GM13977 (cell line): ENCODE data around the gene POU5F2.

Source experiments
- DNase-seq: peaks from one replicate; pipeline ENCODE4 v3.0.0; 2012; ENCODE audit warnings: low spot score
- in situ Hi-C: fragments of 300-500 bp; cut with MboI; formaldehyde crosslinking; loops from one replicate; pipeline ENCODE4 v1.12.0; 2022; ENCODE audit warnings: low sequenced_read_pairs, low pct_unique_long_range_greater_than_20kb, mixed read lengths, inconsistent platforms; ENCODE audit not compliant: unreplicated experiment
- TF ChIP-seq, protein P1 (sequence below): IDR thresholded peaks from 2 replicates; pipeline ENCODE4 v1.5.1; 2012; ENCODE audit warnings: mild to moderate bottlenecking, control low read depth; ENCODE audit not compliant: insufficient read depth; ENCODE audit errors: extremely low read depth, missing control alignments

Gene POU5F2, protein sequence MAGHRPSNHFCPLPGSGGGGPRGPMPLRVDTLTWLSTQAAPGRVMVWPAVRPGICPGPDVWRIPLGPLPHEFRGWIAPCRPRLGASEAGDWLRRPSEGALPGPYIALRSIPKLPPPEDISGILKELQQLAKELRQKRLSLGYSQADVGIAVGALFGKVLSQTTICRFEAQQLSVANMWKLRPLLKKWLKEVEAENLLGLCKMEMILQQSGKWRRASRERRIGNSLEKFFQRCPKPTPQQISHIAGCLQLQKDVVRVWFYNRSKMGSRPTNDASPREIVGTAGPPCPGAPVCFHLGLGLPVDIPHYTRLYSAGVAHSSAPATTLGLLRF

DNA sequence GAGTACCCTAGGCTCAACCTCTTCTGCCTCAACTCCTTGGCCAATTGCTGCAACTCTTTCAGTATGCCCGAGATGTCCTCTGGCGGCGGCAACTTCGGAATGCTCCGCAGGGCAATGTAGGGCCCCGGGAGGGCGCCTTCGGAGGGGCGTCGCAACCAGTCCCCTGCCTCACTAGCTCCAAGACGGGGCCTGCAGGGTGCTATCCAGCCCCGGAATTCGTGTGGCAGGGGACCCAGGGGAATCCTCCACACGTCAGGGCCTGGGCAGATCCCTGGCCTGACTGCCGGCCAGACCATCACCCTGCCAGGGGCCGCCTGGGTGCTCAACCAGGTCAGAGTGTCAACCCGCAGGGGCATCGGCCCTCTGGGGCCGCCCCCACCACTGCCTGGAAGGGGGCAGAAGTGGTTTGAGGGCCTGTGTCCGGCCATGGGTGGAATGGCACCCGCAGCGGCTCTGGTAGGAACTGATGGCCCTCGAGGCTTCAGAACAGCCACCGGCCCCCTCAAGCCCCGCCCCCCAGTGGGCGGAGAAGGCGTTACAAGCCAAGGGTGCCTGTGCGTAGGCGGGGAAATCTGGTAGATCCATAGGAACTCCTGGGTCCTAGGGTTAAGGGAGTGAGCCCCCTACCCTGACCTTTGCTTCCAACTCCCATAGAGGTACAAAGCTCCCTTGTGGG is at the start of gene POU5F2:
Gene POU5F2 (minus strand): TSS at position 465 of the 676 bp plus-strand sequence. CDS start 37 bp downstream, at position 428.
- in situ Hi-C loops, result no loop called here
- TF ChIP-seq, protein P1, sequence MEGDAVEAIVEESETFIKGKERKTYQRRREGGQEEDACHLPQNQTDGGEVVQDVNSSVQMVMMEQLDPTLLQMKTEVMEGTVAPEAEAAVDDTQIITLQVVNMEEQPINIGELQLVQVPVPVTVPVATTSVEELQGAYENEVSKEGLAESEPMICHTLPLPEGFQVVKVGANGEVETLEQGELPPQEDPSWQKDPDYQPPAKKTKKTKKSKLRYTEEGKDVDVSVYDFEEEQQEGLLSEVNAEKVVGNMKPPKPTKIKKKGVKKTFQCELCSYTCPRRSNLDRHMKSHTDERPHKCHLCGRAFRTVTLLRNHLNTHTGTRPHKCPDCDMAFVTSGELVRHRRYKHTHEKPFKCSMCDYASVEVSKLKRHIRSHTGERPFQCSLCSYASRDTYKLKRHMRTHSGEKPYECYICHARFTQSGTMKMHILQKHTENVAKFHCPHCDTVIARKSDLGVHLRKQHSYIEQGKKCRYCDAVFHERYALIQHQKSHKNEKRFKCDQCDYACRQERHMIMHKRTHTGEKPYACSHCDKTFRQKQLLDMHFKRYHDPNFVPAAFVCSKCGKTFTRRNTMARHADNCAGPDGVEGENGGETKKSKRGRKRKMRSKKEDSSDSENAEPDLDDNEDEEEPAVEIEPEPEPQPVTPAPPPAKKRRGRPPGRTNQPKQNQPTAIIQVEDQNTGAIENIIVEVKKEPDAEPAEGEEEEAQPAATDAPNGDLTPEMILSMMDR, result no peak
- no peak for DNase-seq

DNA sequence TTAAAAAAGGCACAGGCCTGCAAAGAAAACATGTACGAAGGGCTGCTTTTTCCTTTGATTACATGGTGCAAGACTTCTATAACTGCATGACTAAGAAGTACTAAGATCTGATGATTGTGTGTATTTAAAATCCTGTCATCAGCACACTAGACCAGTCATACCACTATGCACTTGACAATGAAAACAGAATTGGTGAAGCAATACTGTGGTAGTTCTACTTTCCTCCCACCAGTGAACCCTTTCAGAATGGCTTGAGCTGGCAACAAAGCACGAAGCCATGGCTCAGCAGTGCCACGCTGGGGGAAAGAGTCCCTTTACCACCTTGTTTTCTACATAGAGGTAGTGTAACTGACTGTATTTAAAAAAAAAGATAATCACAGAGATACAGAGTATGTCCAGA is 49.0 kb upstream of the POU5F2 start:
- no peak for DNase-seq
- in situ Hi-C loops, result loop anchor here (25.0 kb wide), 1 partner anchor 178 kb away; no protein-coding TSS in a partner anchor
- TF ChIP-seq, protein P1, result no peak

DNA sequence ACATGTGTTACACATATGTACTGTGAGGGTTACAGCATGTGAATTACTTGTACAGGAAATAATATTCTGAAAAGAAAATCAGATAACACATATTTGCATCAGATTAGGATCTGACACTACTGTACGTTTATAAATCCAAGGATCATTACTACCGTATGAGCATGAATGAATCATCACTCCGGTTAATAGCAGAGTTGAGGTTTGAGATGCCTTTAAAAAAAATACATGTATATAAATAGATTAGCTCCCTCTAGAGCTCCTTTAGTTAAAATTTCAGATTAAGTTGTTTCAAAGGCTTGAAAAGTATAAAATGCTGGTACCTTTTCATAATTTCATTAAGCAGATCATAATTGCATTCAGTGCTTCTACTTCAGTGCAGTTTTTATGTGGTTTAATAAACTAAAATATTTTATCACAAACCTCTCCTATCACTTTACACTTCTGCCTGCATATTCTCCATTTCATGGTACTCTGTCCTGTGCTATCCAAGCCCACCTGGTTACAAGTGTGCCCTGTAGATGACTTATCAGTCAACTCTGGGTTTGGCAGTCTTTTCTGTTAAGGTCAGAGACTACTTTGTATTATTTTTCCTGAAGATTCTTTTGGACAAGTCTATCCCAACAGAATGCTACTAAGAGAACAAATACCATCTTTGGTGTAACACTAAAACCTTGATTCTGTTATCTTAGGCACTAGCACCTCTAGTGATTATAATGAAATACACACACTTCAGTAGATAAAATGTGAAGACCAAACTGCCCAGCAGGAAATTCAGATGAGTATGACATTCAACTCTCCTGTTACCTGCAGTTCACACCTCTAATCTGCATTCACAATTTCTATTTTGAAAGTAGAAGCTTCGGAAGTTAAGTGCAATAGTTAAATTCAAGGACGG is 48.0 kb upstream of the POU5F2 start:
- DNase-seq, result no peak
- TF ChIP-seq, protein P1, result no peak
- in situ Hi-C loops, result loop anchor here (25.0 kb wide), 1 partner anchor 177 kb away; no protein-coding TSS in a partner anchor

DNA sequence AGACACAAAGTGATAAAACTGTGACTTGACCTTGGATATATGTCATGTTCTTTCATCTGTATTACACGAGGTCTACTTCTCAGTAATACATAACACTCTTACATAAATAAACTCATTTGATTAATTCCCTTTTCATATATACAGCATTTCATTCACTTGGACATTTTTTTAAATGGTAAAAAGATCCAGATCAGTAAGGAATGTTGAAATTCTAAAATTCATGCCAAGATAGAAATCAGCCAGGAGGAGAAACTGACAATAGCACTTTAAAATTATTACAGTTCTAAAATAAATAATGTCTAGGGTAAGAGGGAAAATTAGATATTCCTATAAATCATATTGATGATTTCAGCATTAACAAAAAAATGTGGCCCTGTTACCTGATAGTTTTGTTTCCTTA is 46.2 kb upstream of the POU5F2 start:
- in situ Hi-C loops, result loop anchor here (25.0 kb wide), 1 partner anchor 175 kb away; no protein-coding TSS in a partner anchor
- no peak for DNase-seq
- TF ChIP-seq, protein P1, result no peak

DNA sequence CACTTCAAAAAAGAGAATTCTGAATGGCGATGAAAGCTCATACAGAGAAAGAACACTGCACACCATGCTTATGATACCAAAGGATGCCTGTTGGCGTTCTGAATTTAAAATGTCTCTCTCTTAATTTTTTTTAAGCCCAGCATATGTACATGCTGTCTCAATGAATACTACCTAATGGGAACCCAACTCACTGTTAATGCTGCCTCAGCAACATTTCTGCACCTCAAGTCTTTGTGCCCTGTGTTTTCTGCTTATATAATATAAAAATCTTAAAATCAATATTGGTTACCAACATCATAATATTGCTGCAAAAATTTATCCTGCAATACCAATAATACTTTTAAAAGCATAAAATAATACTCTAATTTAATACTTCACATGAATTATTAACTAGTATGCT is 44.1 kb upstream of the POU5F2 start:
- in situ Hi-C loops, result loop anchor here (25.0 kb wide), 1 partner anchor 173 kb away; no protein-coding TSS in a partner anchor
- TF ChIP-seq, protein P1, result no peak
- DNase-seq, result no peak

DNA sequence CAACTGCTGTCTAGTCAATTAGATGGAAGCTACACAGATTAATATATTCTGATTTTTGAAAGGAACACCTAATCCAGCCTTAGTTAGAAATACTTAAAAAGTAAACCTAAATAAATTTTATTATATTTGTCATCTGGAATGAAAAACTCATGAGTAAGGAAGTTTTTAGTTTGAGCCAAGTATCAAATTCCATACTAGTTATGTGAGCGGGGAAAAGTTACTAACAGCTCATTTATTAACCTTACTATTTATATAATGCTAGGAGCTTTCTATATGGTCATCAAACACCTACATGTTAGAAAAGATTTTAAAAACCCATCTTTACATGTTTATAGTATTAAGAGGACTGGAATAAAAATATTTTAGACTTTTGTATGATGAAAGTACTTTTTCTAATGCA is 41.6 kb upstream of the POU5F2 start:
- no peak for DNase-seq
- TF ChIP-seq, protein P1, result no peak
- in situ Hi-C loops, result loop anchor here (25.0 kb wide), 1 partner anchor 171 kb away; no protein-coding TSS in a partner anchor
